Left lobe of liver (tissue), 2 donors: Measurements from ENCODE around the gene GZF1. TPM values are rescaled to one million over a fixed set of nuclear protein-coding genes. Genes with fewer than 3 reads are reported as not detected.

Experiments
- ATAC-seq: fragments of 200-7000 bp; cut with Tn5 transposase; one replicate; pipeline ENCODE4 v1.9.1; 2020; ENCODE audit warnings: mild to moderate bottlenecking, moderate library complexity
- DNase-seq: peaks from one replicate; pipeline ENCODE4 v3.0.0-alpha.2; 2020; ENCODE audit warnings: low spot score
- total RNA-seq: library from RNA; stranded (reverse); gene quantifications from one replicate; pipeline ENCODE4 v1.2.1, GENCODE V29; 2021
- donor health status: DM: no; HTN: no; CAD: no; lungs with moderate emphysema.
- donor health status: DM: no; HTN: yes; CAD: no.

GZF1 gene
- 4.4 TPM for total RNA-seq

- ATAC-seq = peak; percentile 85
Measured at GRCh38 chr20:23361476-23362391, at the start of gene GZF1. Gene GZF1, plus strand, starts transcription at chr20:23362182. Its CDS starts 2,202 bp downstream, at chr20:23364384.

GRCh38 chr20:23313271-23313670 lies 48.7 kb upstream of the GZF1 start:
- no peak for ATAC-seq
- no peak for DNase-seq

More at GRCh38 chr20:23361476-23362391, at the start of gene GZF1:
- DNase-seq = peak; percentile 100

- DNase-seq (no peak), ATAC-seq (no peak)
Measured at GRCh38 chr20:23314699-23315098, 47.3 kb upstream of the GZF1 start.

DNA sequence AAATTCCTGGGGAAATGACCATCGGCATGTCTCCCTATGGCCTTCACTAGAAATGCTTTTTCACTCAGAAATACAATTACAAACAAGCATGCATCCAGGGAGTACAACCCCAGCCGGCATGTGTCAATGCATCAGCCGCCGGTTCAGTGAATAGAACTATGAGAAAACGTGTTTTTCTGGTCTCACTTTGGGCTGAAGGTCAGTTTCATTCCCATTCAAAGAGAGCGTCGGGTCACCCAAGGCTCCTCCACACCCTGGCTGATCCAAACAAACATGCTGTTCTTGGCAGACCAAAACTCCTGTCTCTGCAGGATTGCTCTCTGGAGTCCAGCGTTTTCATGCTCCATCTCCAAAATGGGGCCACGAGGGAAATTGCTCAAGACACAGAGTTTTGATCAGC lies 46.9 kb upstream of the GZF1 start:
- no peak for DNase-seq
- no peak for ATAC-seq

DNA sequence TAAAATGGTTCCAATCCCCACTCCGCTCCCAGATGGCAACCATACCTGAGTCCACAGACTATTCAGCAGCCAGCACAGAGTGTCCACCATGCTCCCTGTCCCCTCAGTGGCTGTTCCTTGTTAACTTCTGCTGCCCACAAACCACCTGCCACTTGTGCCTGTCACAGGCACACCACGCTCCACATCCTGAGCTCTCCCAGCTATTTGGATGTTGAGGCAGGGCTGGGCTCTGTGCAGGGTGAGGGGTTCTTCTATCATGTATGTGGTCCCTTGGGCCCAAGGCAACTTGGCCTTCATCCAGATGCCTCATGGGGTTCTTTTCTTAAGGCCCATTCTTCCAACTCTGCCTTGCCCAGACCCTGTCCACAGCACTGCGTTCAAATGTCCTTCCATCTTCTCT lies 45.4 kb upstream of the GZF1 start:
- ATAC-seq = no peak

DNA sequence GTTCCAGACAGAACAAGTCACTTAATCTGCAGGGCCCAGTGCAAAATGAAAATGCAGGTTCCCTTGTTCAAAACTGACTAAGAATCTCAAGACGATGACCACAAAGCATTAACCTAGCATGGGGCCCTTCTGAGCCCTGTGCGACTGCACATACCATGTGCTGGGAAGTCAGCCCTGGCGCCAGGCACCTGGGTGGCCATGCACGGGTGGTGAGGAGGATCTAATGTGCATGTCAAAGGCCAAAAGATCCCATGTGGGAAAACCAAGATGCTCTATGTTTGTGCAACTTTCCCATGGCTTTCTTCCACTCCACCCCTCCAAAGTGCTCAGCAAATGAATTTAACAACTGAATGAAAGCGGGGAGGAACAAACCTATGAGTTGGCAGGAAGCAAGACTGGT lies 44.9 kb upstream of the GZF1 start:
- DNase-seq = no peak

More for the DNA sequence above, 45.4 kb upstream of the GZF1 start:
- DNase-seq = no peak

GRCh38 chr20:23318347-23318746 lies 43.6 kb upstream of the GZF1 start:
- DNase-seq = no peak
- no peak for ATAC-seq

More for the DNA sequence above, 44.9 kb upstream of the GZF1 start:
- no peak for ATAC-seq

DNA sequence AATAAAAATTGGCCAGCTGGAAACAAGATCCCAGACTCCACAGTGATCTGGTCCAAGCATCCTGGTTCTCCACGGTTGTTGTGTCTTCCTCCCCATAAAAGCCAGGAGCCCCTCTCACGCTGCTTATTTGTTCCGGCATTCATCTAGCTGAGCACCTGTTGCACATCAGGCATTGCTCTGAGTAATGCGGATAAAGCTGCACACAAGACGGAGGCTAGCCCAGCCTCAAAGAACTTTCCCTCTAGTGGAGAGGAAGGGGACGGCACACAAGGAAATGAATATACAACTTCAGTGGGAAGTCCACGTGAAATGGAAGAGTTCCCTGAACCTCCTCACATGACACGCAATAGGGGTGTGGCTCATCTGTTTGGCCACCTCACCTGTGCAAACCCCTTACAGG lies 41.7 kb upstream of the GZF1 start:
- peak; percentile 33 for ATAC-seq
- no peak for DNase-seq

DNA sequence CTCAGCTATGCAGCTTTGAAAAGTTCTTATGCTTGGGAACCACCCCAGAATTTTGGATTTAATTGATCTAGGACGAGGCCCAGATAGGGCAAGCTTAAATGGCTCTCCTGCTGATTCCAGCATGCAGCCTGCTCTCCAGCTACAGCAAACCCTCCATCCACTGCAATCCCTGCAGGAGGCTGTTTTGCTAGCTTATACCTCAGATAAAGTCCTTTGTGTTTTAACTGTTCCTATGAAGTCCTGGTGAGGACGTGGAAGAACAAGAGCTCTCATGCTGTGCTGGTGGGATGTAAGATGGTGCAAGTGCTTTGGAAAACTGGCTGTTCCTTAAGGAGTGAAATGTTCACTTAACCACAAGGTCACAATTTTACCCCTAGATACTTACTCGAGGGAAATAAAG lies 36.9 kb upstream of the GZF1 start:
- DNase-seq (no peak), ATAC-seq (no peak)

DNA sequence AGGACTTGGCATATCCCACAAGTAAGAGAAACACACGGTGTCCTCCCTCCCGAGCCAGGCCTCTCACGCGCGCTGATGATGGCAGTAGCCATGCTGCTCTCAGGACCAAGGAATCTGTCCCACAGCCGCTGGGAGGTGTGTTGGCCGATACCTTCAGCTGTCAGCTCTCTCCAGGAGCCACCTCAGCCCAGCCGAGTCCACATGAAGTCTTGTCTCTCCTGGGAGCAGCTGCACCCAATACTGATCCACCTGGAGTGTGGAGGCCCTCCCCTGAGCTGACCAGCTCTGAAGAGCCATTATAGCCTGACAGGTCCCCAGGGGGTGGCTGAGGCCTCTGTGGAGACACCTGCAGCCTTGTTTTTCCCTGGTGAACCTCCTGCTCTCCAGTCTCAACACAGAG lies 35.2 kb upstream of the GZF1 start:
- DNase-seq (no peak), ATAC-seq (no peak)

- ATAC-seq (no peak), DNase-seq (no peak)
Measured at GRCh38 chr20:23327617-23328333, 34.2 kb upstream of the GZF1 start.

DNA sequence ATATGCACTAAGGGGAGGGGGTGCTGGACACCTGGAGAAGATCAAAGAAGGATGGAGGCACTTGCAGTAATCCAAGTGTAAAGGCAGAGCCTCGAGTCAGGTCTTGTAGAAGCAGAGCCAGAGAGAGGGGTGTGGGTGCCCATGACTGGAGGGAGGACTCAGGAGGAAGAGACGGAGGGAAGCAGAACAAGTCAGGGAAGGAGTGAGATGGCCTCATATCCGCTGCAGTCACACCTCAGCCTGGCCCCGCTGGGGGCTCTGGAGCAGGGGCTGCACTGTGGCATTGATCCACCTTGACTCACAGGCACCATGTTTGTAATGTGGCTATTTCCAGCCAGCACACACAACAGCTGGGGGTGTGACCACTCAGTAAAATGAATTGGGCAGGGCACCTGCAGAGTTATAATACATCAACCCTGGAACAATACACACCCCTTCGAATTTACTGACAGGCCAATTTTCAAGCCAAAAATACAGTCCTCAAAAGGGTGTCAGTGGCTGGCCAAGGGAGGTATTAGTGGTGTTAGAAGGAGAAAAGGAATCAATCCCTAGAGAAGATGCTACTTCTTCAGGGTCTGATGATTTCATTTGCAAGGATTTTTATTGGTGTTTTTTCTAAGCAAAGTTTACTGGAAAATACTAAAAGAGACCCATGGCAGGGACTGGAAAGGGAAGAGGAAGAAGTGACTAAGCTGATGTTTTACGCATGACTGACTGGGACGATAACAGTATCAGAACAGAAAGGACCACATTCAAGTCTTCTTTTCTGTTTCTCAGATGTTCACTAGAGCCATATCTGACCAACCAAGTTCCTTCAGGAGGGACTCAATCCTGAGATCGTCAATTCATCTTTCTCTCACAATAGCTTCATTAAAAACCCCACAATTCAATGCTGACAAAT lies 30.3 kb upstream of the GZF1 start:
- ATAC-seq = no peak
- DNase-seq = no peak

GRCh38 chr20:23332467-23332866 lies 29.5 kb upstream of the GZF1 start:
- DNase-seq (no peak), ATAC-seq (no peak)

- DNase-seq = no peak
- no peak for ATAC-seq
Measured at GRCh38 chr20:23334111-23334510, 27.9 kb upstream of the GZF1 start.

- DNase-seq = no peak
Measured at GRCh38 chr20:23335521-23335920, 26.5 kb upstream of the GZF1 start.

GRCh38 chr20:23336476-23336875 lies 25.5 kb upstream of the GZF1 start:
- ATAC-seq = no peak
- no peak for DNase-seq

More at GRCh38 chr20:23335521-23335920, 26.5 kb upstream of the GZF1 start:
- ATAC-seq = no peak

DNA sequence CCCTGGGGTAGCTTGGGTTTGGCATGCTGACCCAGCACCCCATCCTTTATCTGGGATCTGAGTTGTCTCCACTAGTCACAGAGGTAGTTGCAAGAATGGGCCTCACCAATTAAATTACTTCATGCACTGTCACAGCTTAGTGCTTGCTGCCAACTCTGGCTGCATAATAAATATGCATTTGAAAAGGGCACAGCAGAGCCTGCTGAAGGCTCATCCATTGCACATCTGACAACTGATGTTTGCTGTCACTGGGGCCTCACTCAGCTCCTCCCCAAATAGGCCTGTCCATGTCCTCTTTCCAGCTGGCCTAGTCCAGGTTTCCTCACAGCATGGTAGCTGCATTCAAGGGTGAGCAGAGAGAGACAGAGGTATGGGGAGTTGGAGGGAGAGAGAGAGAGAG lies 24.7 kb upstream of the GZF1 start:
- ATAC-seq = no peak
- DNase-seq = no peak

GRCh38 chr20:23339986-23340385 lies 22.0 kb upstream of the GZF1 start:
- ATAC-seq (no peak), DNase-seq (no peak)

DNA sequence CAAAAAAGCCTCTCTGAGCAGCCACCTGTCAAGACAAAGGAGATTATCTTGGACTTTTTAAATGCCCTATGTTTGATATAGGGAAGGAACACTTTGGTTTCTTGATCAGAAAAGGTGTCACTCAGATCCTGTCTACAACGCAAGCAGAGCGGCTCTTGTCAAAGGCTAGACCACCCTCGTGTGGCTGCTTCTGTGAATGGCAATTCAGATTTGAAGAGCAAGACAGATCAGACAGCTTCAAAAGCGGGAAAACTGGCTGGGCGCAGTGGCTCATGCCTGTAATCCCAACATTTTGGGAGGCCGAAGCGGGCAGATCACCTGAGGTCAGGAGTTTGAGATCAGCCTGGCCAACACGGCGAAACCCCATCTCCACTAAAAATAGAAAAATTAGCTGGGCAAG lies 21.5 kb upstream of the GZF1 start:
- peak; percentile 55 for ATAC-seq
- no peak for DNase-seq

DNA sequence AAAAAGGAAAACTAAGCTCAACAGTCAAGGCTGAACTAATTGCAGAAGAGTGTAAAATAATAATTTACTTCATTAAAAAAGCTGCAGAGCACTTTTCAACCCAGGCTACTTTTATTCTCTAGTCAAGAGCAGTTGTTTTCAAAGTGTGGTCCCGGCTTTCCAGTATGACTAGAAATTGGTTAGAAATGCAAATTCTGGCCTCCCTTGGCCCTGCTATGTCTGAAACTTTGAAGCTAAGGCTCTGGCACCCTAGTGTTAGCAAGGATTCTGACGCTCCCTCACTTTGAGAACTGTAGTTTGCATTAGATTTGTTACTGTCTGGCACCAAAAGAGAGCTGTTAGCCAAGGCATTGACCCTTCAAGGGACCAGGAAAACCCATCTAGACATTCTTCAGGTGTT lies 20.9 kb upstream of the GZF1 start:
- ATAC-seq (no peak), DNase-seq (no peak)

DNA sequence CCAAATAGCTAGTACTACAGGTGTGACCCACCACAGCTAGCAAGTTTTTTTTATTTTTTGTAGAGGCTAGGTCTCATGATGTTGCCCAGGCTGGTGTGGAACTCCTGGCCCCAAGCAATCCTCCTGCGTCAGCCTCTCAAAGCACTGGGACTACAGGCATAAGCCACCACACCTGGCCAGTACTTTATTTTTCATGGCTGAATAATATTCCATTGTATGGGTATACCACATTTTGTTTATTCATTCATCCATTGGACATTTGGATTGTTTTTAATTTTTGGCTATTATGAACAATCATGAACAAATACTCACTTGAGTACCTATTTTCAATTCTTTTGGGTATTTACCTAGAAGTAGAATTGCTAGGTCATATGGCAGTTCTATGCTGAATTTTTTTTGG lies 18.4 kb upstream of the GZF1 start:
- no peak for ATAC-seq

More for the DNA sequence above, 18.4 kb upstream of the GZF1 start:
- DNase-seq = no peak
